ENCODE measurements around the gene KCNQ1.

Gene KCNQ1

DNA sequence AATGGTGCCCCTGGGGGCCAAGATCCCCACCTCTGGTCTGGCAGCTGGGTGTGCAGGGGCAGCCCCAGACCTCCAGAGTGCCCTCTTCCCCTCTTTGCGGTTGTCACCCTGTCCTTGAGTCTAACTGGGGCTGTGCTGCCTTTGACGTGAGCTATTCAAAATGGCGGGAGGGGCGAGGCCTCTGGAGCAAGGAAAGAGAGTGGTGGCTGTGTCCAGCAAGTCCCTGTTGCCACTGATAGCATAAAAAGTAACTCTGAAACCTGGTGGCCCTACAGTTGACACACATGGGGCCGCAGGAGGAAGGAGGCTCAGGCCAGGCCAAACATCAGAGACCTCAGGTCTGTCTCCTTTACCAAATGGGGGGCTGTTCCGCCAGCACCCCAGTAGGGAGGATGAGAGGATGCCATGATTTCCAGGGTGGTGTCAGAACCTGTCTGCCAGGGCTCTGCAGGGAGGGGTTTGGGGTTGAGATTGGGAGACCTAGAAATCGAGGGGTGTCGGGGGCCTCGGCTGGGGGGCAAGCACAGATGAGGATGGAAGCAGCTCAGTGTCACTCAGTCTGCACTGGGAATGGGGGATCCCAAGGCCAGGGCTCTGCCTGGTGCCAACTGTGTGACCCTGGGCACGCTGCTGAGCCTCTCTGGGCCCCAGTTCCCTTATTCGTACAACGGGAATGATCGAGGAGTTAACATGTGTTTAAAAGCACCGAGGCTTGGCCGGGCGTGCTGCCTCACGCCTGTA is 304.2 kb downstream of the KCNQ1 start:
- H3K4me3 ChIP-seq (ENCODE audit: low read depth, low read length): no peak overlapping the region
- H3K36me3 ChIP-seq (ENCODE audit: insufficient read depth, low read length): no peaks in the 10 kb centered on the region
- H3K27me3 ChIP-seq (ENCODE audit: insufficient read depth, low read length): peaks cover 11% of the 10 kb centered on the region
- H3K79me2 ChIP-seq (ENCODE audit: control insufficient read depth, insufficient read depth, low read length, unreplicated experiment): no peaks in the 10 kb centered on the region
- no peaks in the 10 kb centered on the region for H3K4me1 ChIP-seq (ENCODE audit: control insufficient read depth, insufficient read depth, low read length, unreplicated experiment)
- H3K27ac ChIP-seq (ENCODE audit: low read depth, low read length): no peak overlapping the region
- H2AFZ ChIP-seq (ENCODE audit: low read length, unreplicated experiment): no peak overlapping the region

DNA sequence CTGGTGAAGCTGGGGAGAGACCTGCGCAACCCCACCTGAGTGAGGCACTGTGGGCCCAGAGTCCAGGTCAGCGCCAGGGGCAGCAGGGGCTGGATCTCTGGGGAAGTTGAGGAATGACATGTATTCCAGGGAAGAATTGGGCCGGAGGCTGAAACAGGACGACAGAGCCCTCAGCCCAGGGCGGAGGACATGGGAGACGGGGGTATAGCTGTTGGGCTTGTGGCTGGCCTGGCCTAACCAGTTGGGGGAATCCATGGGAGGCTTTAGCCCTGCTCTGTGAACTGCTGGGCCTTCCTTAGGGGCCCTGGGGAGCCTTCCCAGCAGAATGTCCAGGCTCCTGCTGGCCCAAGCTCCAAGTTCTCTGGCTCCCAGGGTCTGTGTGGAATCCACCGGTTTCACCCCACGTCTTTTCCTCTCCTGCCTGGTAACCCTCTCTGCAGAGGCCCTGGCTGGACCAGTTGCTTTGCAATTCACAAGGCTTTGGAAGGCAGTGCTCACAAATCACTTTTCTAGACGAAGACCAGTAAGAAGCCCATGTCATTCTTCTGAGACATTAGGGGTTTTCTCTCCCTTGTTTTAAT is 305.4 kb downstream of the KCNQ1 start:
- Histone ChIP-seq H3K4me1 (ENCODE audit: control insufficient read depth, insufficient read depth, low read length, unreplicated experiment) (no peaks in the 10 kb centered on the region), H2AFZ (ENCODE audit: low read length, unreplicated experiment) (no peak overlapping the region), H3K36me3 (ENCODE audit: insufficient read depth, low read length) (no peaks in the 10 kb centered on the region), H3K4me3 (ENCODE audit: low read depth, low read length) (no peak overlapping the region), H3K27ac (ENCODE audit: low read depth, low read length) (no peak overlapping the region), H3K27me3 (ENCODE audit: insufficient read depth, low read length) (peaks cover 17% of the 10 kb centered on the region), H3K79me2 (ENCODE audit: control insufficient read depth, insufficient read depth, low read length, unreplicated experiment) (no peaks in the 10 kb centered on the region)

DNA sequence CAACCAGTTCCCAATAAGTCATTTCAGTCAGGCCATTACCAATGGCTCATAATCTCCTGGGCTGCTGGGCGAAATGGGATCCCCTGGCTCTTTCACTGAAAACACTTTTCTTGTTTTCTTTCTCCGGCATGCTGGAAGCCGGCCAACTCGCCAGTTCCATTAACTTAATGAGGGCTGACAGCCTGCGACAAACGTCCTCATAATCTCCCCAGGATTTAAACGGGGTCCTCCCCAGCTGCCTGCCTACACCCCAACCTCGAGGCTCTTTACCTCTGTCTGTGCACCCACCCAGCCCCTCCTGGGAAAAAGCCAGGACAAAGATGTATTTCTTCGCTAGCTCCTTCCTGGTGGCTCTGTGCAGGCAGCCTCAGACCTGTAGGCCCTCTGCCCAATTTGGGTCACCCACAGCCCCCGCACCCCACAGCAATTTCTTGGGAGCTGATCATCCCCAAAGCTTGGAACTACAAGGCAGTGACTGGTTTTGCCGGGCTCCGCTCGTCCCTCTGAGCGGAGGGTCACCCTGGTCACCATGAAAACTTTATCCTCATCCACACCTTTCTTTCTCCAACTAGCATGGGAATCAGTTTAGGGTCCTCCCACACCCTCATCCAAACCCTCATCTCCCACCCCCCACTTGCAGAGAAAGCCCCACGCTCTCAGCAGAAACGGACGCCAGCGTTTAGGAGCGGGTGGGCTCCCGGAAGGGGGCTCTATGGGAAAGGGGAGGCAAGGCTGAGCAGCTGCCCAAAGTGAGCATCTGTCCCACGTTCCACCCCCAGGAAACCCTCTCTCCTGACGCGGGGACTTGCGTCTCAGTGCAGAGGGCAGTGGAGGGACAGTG is 306.1 kb downstream of the KCNQ1 start:
- Histone ChIP-seq H3K27ac (ENCODE audit: low read depth, low read length) (no peak overlapping the region), H3K27me3 (ENCODE audit: insufficient read depth, low read length) (peaks cover 17% of the 10 kb centered on the region), H3K4me1 (ENCODE audit: control insufficient read depth, insufficient read depth, low read length, unreplicated experiment) (no peaks in the 10 kb centered on the region), H2AFZ (ENCODE audit: low read length, unreplicated experiment) (no peak overlapping the region), H3K4me3 (ENCODE audit: low read depth, low read length) (no peak overlapping the region), H3K36me3 (ENCODE audit: insufficient read depth, low read length) (no peaks in the 10 kb centered on the region), H3K79me2 (ENCODE audit: control insufficient read depth, insufficient read depth, low read length, unreplicated experiment) (no peaks in the 10 kb centered on the region)

DNA sequence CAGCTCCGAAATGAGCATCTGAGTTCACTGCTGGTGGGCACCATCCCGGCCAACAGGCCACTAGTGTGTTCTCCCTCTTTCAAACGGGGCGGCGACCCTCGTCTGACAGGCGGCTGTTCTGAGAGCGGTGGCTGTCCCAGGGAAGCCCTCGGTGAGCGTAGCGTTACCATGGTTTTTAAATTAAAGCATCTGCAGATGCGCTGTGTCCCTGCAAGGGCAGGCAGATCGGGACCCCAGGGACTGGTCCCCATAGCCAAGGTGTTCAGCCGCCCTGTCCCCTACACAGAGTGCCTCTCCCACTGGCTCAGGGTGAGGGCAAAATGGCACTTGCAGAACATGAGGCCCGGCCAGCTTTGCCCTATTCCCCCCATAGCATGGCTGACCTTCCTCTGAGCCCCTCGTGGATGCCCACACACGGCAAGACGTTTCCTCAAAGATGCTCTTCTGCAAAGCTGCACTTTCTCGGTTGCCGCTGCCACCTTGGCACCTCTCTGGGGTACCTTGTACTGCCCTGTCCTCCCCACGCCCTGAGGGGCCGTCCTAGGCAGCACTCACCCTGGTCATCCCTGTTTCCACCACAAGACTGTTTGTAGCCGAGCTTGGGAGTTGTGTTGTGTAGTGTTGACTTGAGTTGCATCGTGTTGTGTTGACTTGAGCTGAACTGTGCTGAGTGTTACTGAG is 306.9 kb downstream of the KCNQ1 start:
- Histone ChIP-seq H3K4me1 (ENCODE audit: control insufficient read depth, insufficient read depth, low read length, unreplicated experiment) (no peaks in the 10 kb centered on the region), H3K36me3 (ENCODE audit: insufficient read depth, low read length) (no peaks in the 10 kb centered on the region), H3K79me2 (ENCODE audit: control insufficient read depth, insufficient read depth, low read length, unreplicated experiment) (no peaks in the 10 kb centered on the region), H3K4me3 (ENCODE audit: low read depth, low read length) (no peak overlapping the region), H2AFZ (ENCODE audit: low read length, unreplicated experiment) (no peak overlapping the region), H3K27me3 (ENCODE audit: insufficient read depth, low read length) (peaks cover 17% of the 10 kb centered on the region), H3K27ac (ENCODE audit: low read depth, low read length) (no peak overlapping the region)

DNA sequence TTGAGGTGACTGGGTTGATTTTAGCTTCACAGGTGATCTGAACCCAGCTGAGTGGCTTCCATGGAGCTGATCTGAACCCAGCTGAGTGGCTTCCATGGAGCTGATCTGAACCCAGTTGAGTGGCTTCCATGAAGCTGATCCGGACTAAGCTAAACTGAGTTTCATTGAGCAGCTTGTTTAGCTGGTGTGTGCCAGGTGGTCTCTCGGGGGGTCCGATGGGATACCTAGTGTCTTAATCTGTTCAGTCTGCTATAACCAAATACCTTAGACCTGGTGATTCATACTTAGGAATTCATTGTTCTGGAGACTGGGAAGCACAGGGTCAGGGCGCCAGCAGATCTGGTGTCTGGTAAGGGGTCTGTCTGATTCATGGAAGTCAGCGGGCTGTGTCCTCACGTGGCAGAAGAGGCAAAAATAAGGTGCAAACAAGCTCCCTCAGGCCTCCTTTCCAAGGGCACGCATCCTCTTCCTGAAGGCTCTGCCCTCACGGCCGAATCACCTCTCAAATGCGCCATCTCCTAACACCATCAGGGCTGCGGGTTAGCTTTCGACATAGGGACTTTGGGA is 307.5 kb downstream of the KCNQ1 start:
- Histone ChIP-seq H3K4me3 (ENCODE audit: low read depth, low read length) (no peak overlapping the region), H3K79me2 (ENCODE audit: control insufficient read depth, insufficient read depth, low read length, unreplicated experiment) (no peaks in the 10 kb centered on the region), H3K4me1 (ENCODE audit: control insufficient read depth, insufficient read depth, low read length, unreplicated experiment) (no peaks in the 10 kb centered on the region), H3K36me3 (ENCODE audit: insufficient read depth, low read length) (no peaks in the 10 kb centered on the region), H3K27ac (ENCODE audit: low read depth, low read length) (no peak overlapping the region), H3K27me3 (ENCODE audit: insufficient read depth, low read length) (peaks cover 17% of the 10 kb centered on the region), H2AFZ (ENCODE audit: low read length, unreplicated experiment) (no peak overlapping the region)

DNA sequence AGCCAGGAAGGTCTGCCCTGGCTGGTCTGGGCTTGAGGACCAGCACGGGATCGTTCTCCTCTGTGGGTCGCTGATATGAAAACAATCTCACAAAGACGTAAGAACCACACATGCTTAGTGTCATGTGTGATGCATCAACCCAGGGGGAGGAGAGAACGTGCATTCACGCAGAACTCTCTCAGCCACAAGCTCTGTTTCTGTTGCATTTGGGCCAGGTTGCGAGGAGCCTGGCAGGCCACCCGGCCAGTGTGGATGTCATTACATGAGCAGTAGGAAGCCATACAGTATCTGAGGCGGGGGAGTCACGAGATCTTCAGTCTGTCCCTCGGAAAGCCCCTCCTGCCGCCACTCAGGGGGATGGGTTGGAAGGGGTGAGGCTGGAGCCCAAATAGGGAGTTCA is 308.1 kb downstream of the KCNQ1 start:
- H3K27me3 ChIP-seq (ENCODE audit: insufficient read depth, low read length): peaks cover 17% of the 10 kb centered on the region
- no peak overlapping the region for H3K4me3 ChIP-seq (ENCODE audit: low read depth, low read length)
- no peak overlapping the region for H3K27ac ChIP-seq (ENCODE audit: low read depth, low read length)
- H3K79me2 ChIP-seq (ENCODE audit: control insufficient read depth, insufficient read depth, low read length, unreplicated experiment): no peaks in the 10 kb centered on the region
- no peaks in the 10 kb centered on the region for H3K36me3 ChIP-seq (ENCODE audit: insufficient read depth, low read length)
- H2AFZ ChIP-seq (ENCODE audit: low read length, unreplicated experiment): no peak overlapping the region
- no peaks in the 10 kb centered on the region for H3K4me1 ChIP-seq (ENCODE audit: control insufficient read depth, insufficient read depth, low read length, unreplicated experiment)

DNA sequence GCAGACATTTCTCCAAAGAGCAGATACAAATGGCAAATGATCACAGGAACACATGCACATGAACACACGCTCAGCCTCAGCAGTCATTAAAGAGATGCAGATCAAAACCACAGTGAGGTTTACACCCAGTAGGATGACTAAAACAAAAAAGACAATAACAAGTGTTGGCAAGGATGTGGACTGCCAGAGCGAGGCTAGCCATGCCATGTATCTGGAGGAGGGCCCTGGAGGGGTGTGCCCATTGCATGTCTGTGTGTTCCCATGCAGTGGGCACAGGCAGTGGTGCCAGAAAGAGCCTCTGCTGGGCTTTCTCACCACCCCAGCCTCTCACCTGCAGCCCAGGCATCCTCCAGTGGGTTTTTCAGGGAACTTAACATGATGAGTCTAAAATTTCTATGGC is 309.2 kb downstream of the KCNQ1 start:
- Histone ChIP-seq H3K4me3 (ENCODE audit: low read depth, low read length) (no peak overlapping the region), H2AFZ (ENCODE audit: low read length, unreplicated experiment) (no peak overlapping the region), H3K27me3 (ENCODE audit: insufficient read depth, low read length) (peaks cover 20% of the 10 kb centered on the region)

DNA sequence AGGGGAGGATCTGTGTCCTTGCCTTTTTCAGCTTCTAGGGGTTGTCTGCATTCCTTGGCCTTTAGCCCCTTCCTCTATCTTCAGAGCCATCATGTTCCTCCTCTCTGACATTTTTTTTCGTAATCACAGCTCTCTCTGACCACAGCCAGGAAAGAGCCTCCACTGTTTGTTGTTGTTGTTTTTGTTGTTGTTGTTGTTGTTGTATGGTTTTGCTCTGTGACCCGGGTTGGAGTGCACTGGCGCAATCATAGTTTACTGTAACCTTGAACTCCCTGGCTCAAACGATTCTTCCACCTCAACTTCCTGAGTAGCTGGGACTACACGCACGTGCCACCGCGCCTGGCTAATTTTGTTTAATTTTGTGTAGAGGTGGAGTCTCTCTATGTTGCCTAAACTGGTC is 310.3 kb downstream of the KCNQ1 start:
- H3K4me3 ChIP-seq (ENCODE audit: low read depth, low read length): no peak overlapping the region
- H3K79me2 ChIP-seq (ENCODE audit: control insufficient read depth, insufficient read depth, low read length, unreplicated experiment): no peaks in the 10 kb centered on the region
- H2AFZ ChIP-seq (ENCODE audit: low read length, unreplicated experiment): no peak overlapping the region
- H3K27ac ChIP-seq (ENCODE audit: low read depth, low read length): no peak overlapping the region
- H3K4me1 ChIP-seq (ENCODE audit: control insufficient read depth, insufficient read depth, low read length, unreplicated experiment): no peaks in the 10 kb centered on the region
- peaks cover 20% of the 10 kb centered on the region for H3K27me3 ChIP-seq (ENCODE audit: insufficient read depth, low read length)
- no peaks in the 10 kb centered on the region for H3K36me3 ChIP-seq (ENCODE audit: insufficient read depth, low read length)

More for the DNA sequence above, 309.2 kb downstream of the KCNQ1 start:
- H3K4me1 ChIP-seq (ENCODE audit: control insufficient read depth, insufficient read depth, low read length, unreplicated experiment): no peaks in the 10 kb centered on the region
- no peaks in the 10 kb centered on the region for H3K79me2 ChIP-seq (ENCODE audit: control insufficient read depth, insufficient read depth, low read length, unreplicated experiment)
- no peak overlapping the region for H3K27ac ChIP-seq (ENCODE audit: low read depth, low read length)
- no peaks in the 10 kb centered on the region for H3K36me3 ChIP-seq (ENCODE audit: insufficient read depth, low read length)

DNA sequence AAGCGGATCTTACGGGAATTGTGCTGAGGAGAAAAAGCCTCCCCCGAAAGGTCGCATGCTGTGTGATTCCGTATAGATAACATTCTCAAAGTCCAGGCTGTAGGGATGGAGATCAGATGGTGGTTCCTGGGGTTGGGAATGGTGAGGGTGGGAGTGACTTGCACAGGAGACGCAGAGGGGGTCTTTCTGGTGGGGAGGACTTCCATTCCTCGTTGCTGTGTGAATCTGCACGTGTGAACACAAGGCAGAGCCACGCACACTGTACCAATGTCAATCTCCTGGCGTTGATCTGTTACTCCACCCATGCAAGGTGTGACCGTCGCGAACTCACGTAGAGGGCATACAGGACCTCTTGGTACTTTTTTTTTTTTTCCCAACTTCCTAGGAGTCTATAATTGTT is 313.9 kb downstream of the KCNQ1 start:
- no peak overlapping the region for H2AFZ ChIP-seq (ENCODE audit: low read length, unreplicated experiment)
- no peaks in the 10 kb centered on the region for H3K79me2 ChIP-seq (ENCODE audit: control insufficient read depth, insufficient read depth, low read length, unreplicated experiment)
- H3K36me3 ChIP-seq (ENCODE audit: insufficient read depth, low read length): no peaks in the 10 kb centered on the region
- no peak overlapping the region for H3K27ac ChIP-seq (ENCODE audit: low read depth, low read length)
- peaks cover 12% of the 10 kb centered on the region for H3K27me3 ChIP-seq (ENCODE audit: insufficient read depth, low read length)
- H3K4me3 ChIP-seq (ENCODE audit: low read depth, low read length): no peak overlapping the region
- H3K4me1 ChIP-seq (ENCODE audit: control insufficient read depth, insufficient read depth, low read length, unreplicated experiment): no peaks in the 10 kb centered on the region

Measured in ACC112 (cell line).